ENCODE measurements around the gene NPAS4.
A peak's percentile ranks its signal among the peaks of the same experiment; 100 is the strongest.
"Not testable (repeated sequence)": the region's sequence is repeated elsewhere in the genome, so short reads cannot be mapped to it uniquely, and the experiment has no call there.

The NPAS4 gene

DNA sequence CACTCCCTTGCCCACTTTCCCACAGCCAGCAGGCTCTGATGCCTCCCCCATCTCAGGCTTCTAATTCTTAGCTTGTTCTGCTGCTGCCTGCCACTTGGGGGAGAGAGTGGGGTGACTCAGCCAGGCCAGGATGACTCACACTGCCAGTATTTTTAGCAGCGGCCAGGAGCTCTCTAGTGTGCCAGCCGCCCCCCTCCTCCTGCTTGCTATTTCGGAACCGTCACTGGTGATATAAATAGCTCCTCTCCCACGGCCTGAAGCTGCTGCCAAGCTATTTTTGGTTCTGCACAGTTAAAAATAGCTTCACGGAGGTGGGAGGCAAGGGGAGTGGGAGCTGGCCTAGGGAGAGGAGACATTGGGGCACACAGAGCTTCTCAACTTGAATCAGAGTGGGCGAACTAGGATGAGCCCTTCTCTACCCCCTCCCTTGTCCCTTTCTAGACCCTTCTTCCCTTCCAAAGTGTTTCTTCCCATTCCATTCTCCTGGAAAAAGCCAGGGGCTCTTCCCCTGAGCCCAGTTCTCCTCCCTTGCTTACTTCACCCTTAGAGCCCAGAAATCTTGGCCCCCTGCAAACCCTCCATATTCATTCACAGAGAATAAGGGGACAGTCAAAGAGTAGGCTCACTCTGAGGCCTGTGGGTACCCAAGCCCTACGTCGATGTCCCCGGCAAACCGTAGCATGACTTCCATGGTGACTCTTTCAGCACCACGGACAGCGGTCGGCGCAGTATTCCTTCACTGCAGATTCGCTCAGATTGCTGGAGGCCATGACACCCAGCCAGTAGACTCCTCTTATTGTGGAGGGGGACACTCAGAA is 2.5 kb upstream of the NPAS4 start:
- DNase-seq: peak; percentile 91

DNA sequence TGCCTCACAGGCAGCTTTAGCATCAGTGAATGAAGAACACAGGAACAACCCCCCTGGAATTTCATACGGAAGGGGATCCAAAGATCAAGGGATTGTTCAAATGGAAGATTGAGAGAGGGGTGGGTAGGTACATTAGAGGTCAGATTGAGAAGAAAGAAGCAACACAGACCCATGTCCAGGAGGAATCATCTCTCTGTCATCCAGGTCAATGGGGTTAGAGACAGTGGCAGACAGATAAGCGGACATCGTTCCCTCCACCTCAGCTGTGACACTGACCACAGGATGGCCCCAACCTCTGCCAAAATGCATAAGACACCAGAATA is 1.9 kb upstream of the NPAS4 start:
- DNase-seq: no peak

DNA sequence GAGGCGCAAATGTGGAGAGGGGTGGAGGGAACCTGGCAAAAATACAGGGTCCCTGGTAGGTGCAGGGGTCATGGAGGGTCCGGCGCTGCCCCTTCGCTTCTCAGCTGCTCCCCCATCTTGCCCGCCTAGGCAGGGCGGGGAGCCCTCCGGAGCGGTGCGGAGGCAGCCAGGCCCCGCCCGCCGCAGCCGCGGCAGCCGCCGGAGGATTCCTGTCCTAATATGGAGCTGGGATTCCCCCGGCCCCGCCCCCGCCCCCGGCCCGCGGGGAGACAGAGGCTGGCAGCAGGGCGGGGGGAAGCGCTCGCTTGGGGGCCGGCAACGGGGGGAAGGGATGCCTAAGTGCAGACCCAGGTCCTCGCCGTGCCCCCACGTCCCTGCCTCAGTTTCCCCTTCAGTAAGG is 1.0 kb upstream of the NPAS4 start:
- DNase-seq: no peak

DNA sequence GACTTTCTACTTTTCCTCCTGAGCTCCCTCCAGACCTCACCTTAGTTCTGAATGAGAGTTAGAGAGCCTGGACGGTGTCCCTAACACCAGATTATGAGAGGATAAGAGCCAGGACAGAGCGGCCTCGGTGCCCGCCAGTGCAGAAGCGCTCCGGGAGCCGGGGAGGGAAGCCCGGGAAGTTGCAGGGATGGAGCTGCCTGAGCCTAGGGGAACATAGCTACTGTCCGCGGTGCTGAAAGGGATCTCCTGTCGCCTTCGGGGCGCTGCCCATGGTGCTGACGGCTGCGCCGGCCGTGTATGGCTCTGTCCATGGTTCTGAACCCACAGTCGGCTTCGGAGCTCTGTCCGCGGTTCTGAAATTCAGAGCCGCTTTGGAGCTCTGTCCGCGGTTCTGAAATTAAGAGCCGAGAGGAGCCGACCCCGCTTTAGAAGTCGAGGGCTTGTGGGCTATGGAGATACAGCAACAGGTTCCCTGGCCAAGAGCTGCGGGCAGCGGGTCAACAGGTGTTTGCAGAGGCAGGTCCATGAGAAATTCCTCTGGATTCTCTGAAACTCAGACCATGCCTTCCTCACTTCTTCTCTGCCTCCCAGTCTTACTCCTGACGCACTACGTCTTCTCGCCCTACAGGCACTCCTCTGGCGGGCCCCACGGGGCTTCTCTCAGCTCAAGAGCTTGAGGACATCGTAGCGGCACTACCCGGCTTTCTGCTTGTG is 814 bp downstream of the NPAS4 start:
- peak; percentile 94 for DNase-seq

- DNase-seq: no peak
Observed at GRCh38 chr11:66426314-66426713, 5.5 kb downstream of the NPAS4 start.

DNA sequence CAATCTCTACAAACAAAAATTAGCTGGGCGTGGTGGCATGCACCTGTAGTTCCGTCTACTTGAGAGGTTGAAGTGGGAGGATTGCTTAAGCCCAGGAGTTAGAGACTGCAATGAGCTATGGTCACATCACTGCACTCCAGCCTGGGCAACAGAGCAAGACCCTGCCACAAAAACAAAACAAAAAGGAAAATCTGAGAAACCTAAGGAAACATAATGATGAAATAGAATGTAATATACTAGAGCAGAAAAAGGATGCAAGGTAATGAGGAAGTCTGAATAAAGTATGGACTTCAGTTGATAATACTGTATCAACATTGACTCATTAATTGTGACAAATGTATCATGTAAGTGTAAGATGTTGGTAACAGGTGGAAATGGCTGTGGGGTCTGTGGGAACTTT is 8.1 kb downstream of the NPAS4 start:
- no peak for DNase-seq

- DNase-seq: peak; percentile 78
Observed at GRCh38 chr11:66429983-66430602, 9.3 kb downstream of the NPAS4 start.

DNA sequence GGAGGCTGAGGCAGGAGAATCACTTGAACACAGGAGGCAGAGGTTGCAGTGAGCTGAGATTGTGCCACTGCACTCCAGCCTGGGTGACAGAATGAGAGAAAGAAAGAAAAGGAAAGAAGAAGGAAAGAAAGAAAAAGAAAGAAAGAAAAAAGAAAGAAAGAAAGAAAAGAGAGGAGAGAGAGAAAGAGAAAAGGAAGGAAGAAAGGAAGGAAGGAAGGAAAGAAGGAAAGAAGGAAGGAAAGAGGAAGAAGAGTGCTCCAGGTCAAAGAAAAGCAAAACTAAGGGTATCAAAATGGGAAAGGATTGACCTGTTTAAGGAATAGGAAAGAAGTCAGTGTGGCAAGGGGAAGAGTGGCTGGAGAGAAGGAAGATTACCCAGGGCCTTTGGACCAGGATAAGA is 10.5 kb downstream of the NPAS4 start:
- DNase-seq: not testable (repeated sequence)

- DNase-seq: not testable (repeated sequence)
Observed at GRCh38 chr11:66431871-66432329, 11.1 kb downstream of the NPAS4 start.

- DNase-seq: no peak
Observed at GRCh38 chr11:66432597-66432996, 11.8 kb downstream of the NPAS4 start.

DNA sequence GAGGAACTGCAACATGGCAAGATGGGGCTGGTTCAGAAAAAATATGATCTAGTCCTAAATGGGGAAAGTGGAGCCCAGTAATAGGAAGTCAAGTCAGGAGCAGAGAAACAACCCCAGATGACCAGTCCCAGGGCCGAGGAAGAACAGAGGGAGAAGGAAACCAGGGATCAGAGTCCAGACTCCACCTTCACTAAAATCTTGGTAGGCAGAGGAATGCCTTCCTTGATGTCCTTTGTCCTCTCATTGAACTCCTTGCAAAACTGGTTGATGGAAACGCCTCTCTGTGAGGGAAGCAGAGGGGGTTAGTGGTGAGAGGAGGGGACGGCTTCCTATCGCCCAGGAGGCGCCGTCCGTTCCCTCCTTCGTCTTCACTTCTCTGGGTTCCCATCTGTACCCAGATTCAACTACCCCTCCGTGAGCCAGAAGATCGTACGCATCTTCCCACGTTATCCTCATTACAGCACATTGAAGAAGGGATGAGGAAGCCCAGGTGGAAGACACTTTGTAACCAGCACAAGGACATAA is 17.2 kb downstream of the NPAS4 start:
- no peak for DNase-seq

- DNase-seq: peak; percentile 96
Observed at GRCh38 chr11:66438504-66439466, 17.9 kb downstream of the NPAS4 start, which contains the start of gene MRPL11. TSS of gene MRPL11 (minus strand) at chr11:66438848. CDS start at chr11:66438754, 94 bp downstream.

DNA sequence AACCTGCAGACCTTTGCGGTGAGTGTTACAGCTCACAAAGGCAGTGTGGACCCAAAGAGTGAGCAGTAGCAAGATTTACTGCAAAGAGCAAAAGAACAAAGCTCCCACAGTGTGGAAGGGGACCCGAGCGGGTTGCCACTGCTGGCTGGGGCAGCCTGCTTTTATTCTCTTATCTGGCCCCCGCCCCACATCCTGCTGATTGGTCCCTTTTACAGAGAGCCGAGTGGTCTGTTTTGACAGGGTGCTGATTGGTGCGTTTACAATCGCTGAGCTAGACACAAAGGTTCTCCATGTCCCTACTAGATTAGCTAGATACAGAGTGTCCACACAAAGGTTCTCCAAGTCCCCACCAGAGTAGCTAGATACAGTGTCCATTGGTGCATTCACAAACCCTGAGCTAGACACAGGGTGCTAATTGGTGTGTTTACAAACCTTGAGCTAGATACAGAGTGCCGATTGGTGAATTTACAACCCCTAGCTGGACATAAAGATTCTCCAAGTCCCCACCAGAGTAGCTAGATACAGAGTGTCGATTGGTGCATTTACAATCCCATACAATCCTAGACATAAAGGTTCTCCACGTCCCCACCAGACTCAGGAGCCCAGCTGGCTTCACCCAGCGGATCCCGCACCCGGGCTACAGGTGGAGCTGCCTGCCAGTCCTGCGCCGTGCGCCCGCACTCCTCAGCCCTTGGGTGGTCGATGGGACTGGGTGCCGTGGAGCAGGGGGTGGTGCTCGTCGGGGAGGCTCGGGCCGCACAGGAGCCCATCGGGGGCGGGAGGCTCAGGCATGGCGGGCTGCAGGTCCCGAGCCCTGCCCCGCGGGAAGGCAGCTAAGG is 19.5 kb downstream of the NPAS4 start:
- DNase-seq: not testable (repeated sequence)

- DNase-seq: not testable (repeated sequence)
Observed at GRCh38 chr11:66440940-66441282, 20.1 kb downstream of the NPAS4 start.

DNA sequence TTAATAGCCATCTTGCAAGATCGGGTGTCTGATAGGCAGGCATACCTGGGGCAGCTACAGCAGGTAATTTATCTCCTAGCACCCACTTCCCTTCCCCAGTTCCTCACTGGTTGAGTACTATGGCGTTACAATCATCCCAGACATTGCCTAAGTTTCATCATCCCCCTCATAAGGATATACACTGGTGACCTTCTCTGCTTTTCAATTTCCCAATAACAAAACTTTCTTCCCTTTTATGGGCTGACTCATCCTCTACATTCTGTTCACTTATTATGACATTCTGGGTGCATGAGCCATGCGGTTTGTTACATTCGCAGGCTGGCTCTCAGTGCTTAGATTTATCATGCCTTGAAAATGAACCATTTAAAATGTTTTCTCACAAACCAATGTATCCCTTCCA is 22.8 kb downstream of the NPAS4 start:
- no peak for DNase-seq

GRCh38 chr11:66447012-66447411 is 26.2 kb downstream of the NPAS4 start:
- no peak for DNase-seq

DNA sequence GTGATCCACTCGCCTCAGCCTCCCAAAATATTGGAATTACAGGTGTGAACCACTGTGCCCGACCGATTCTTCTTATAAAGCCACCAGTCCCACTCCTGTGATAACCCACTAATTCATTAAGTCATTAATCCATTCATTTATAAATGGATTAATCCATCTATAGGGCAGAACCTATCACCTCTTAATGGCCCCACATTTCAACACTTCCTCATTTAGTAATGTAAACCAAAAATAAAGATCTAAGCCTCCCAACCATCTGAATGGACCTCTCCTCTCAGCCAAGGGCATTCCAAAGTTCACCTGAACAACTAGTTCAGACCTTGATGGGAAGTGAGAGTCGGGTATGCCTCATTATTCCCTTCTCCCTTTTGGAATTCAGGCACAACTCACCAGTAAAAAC is 27.7 kb downstream of the NPAS4 start:
- DNase-seq: no peak

DNA sequence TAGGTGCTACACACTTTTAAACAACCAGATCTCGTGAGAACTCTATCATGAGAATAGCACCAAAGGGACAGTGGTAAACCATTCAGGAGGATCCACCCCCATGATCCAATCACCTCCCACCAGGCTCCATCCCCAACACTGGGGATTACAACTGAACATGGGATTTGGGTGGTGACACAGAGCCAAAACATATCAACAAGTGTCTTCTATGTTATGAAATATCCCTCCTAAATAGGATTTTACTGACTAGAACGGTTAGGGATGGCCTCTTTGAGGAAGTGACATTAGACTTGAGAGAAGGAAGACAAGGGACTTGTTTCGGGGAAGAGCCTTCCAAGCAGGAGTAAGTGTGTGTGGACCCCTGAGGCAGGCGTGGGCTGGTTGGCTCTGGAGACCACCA is 29.7 kb downstream of the NPAS4 start:
- no peak for DNase-seq

- DNase-seq: no peak
Observed at GRCh38 chr11:66451663-66452062, 30.8 kb downstream of the NPAS4 start.

- no peak for DNase-seq
Observed at GRCh38 chr11:66454247-66454646, 33.4 kb downstream of the NPAS4 start.

- no peak for DNase-seq
Observed at GRCh38 chr11:66454828-66455227, 34.0 kb downstream of the NPAS4 start.

- no peak for DNase-seq
Observed at GRCh38 chr11:66457826-66458225, 37.0 kb downstream of the NPAS4 start.
